Fibroblast of lung (primary cell): ENCODE data around the gene RHPN2. TPM values are rescaled to one million over a fixed set of nuclear protein-coding genes. Genes with fewer than 3 reads are reported as not detected.
"Not testable (repeated sequence)": the region's sequence is repeated elsewhere in the genome, so short reads cannot be mapped to it uniquely, and the experiment has no call there.

Experiments used
- DNase-seq, 2 donors: peaks; one replicate each; pipeline versions ENCODE4 v3.0.0 to v3.0.0-alpha.2; 2010; ENCODE audit warnings: low read depth in 2 of 2
- H2AFZ ChIP-seq: 2 replicates; pipeline ENCODE4 v1.5.1; 2012; ENCODE audit warnings: low read length, control low read depth, inconsistent platforms
- H3K27ac ChIP-seq: 2 replicates; pipeline ENCODE4 v1.5.1; 2011; ENCODE audit warnings: low read length, control low read depth; ENCODE audit not compliant: insufficient read depth
- H3K27me3 ChIP-seq: 2 replicates; pipeline ENCODE4 v1.5.1; 2011; ENCODE audit warnings: mild to moderate bottlenecking, low read length; ENCODE audit not compliant: control insufficient read depth, insufficient read depth
- H3K36me3 ChIP-seq: 2 replicates; pipeline ENCODE4 v1.5.1; 2011; ENCODE audit warnings: low read length; ENCODE audit not compliant: control insufficient read depth, insufficient read depth
- H3K4me1 ChIP-seq: 2 replicates; pipeline ENCODE4 v1.5.1; 2011; ENCODE audit warnings: low read length; ENCODE audit not compliant: control insufficient read depth, insufficient read depth; ENCODE audit errors: extremely low read depth
- H3K4me2 ChIP-seq: 2 replicates; pipeline ENCODE4 v1.5.1; 2011; ENCODE audit warnings: low read length, control low read depth; ENCODE audit not compliant: insufficient read depth; ENCODE audit errors: extremely low read depth
- H3K4me3 ChIP-seq, 4 experiments: fragments of 200-600 bp in 1 of 4; sonication (generic) in 1 of 4; replicated peaks in 1 of 4; 2 replicates each; pipeline ENCODE4 v1.5.1; 2011 to 2016; ENCODE audit warnings: low read length in 4 of 4, low read depth in 3 of 4, mild to moderate bottlenecking in 3 of 4, control low read depth in 2 of 4, inconsistent platforms in 1 of 4, mixed read lengths in 1 of 4; ENCODE audit not compliant: insufficient read depth in 1 of 4; ENCODE audit errors: control extremely low read depth in 1 of 4
- H3K79me2 ChIP-seq: 2 replicates; pipeline ENCODE4 v1.5.1; 2012; ENCODE audit warnings: mild to moderate bottlenecking, low read length, inconsistent platforms; ENCODE audit not compliant: control insufficient read depth, insufficient read depth
- H3K9ac ChIP-seq: 2 replicates; pipeline ENCODE4 v1.5.1; 2011; ENCODE audit warnings: mild to moderate bottlenecking, low read length, control low read depth; ENCODE audit not compliant: insufficient read depth
- H3K9me3 ChIP-seq: 2 replicates; pipeline ENCODE4 v1.5.1; 2012; ENCODE audit warnings: low read depth, low read length; ENCODE audit not compliant: control insufficient read depth, insufficient read depth
- H4K20me1 ChIP-seq: 2 replicates; pipeline ENCODE4 v1.5.1; 2011; ENCODE audit warnings: low read length; ENCODE audit not compliant: control insufficient read depth, insufficient read depth; ENCODE audit errors: extremely low read depth
- EZH2 ChIP-seq: IDR thresholded peaks from 2 replicates; pipeline ENCODE4 v1.5.1; 2012; ENCODE audit warnings: low read length, control low read depth, mild to moderate bottlenecking; ENCODE audit errors: missing control alignments
- polyA plus RNA-seq, 2 donors: library from polyadenylated mRNA; depleted of rRNA in 1 of 2; stranded (reverse) in 1 of 2; unstranded in 1 of 2; fragments of >200 nt; gene quantifications; 2 replicates each; pipeline ENCODE4 v1.2.1, GENCODE V29; 2011 to 2012; ENCODE audit warnings: missing spikeins in 1 of 2
- total RNA-seq: library from RNA; depleted of rRNA; stranded (reverse); fragments of >200 nt; gene quantifications from 2 replicates; pipeline ENCODE4 v1.2.1, GENCODE V29; 2014
- TF ChIP-seq, protein P1 (sequence below), 2 donors: IDR thresholded peaks in 1 of 2; conservative IDR thresholded peaks in 1 of 2; 1 replicate in 1 of 2; 2 replicates in 1 of 2; pipeline ENCODE4 v1.5.1; 2011 to 2012; ENCODE audit warnings: low read length in 2 of 2, control low read depth in 1 of 2, inconsistent platforms in 1 of 2, low read depth in 1 of 2, mild to moderate bottlenecking in 1 of 2

RHPN2 gene
- total and polyA plus RNA-seq, 2 donors (not counting 1 experiment from before 2014, with no cell fraction given): 3.3 to 3.8 TPM

DNA sequence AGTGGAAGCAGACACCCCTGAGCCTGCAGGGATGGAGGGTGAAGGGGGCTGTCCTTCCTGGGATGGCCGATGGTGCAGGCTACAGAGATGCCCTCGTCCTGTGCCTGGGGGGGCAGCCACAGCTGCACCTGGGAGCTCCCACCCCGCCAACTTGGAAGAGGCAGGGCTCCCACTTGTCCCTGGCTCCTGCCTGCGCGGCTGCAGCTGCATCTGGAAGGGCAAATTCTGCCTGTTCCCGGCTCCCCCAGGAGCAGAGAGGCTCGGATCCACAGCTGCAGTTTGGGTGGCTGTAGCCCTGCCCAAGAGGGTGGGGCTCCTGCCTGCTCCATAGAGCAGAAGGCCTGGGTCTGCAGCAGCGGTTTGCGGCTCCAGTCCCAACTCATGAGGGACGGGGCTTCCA, 95.1 kb downstream of the RHPN2 start:
- H3K4me2 ChIP-seq: no peak overlapping the region
- H4K20me1 ChIP-seq: no peaks in the 10 kb centered on the region
- peaks cover 5% of the 10 kb centered on the region for H3K36me3 ChIP-seq
- H3K4me1 ChIP-seq: no peaks in the 10 kb centered on the region
- TF ChIP-seq, protein P1, sequence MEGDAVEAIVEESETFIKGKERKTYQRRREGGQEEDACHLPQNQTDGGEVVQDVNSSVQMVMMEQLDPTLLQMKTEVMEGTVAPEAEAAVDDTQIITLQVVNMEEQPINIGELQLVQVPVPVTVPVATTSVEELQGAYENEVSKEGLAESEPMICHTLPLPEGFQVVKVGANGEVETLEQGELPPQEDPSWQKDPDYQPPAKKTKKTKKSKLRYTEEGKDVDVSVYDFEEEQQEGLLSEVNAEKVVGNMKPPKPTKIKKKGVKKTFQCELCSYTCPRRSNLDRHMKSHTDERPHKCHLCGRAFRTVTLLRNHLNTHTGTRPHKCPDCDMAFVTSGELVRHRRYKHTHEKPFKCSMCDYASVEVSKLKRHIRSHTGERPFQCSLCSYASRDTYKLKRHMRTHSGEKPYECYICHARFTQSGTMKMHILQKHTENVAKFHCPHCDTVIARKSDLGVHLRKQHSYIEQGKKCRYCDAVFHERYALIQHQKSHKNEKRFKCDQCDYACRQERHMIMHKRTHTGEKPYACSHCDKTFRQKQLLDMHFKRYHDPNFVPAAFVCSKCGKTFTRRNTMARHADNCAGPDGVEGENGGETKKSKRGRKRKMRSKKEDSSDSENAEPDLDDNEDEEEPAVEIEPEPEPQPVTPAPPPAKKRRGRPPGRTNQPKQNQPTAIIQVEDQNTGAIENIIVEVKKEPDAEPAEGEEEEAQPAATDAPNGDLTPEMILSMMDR (conservative IDR thresholded peaks at IDR 0.05 in 1 of 2, IDR thresholded peaks at IDR 0.05 in 1 of 2; ENCODE audit: low read depth in 1 of 2, low read length in 2 of 2): no peak
- no peak for TF ChIP-seq EZH2
- H3K79me2 ChIP-seq: peaks cover 31% of the 10 kb centered on the region
- no peak overlapping the region for H3K4me3 ChIP-seq
- DNase-seq: no peak
- no peak overlapping the region for H3K27ac ChIP-seq
- H3K9me3 ChIP-seq: no peaks in the 10 kb centered on the region
- H2AFZ ChIP-seq: no peak overlapping the region
- no peak overlapping the region for H3K9ac ChIP-seq
- H3K27me3 ChIP-seq: no peaks in the 10 kb centered on the region

DNA sequence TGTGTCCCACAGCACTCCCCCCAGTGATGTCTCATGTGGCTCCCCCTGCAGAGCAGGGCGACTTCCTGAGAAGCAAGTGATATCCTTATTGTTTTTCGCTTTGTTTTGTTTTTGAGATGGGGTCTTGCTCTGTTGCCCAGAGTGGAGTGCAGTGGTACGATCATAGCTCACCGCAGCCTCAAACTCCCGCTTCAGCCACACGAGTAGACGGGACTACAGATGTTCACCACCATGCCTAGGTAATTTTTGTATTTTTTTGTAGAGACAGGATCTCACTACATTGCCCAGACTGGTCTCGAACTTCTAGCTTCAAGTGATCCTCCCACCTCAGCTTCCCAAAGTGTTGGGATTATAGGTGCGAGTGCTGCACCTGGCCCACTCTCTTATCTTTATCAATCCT, 97.9 kb downstream of the RHPN2 start:
- no peak overlapping the region for H3K27ac ChIP-seq
- no peaks in the 10 kb centered on the region for H3K9me3 ChIP-seq
- no peak overlapping the region for H3K4me2 ChIP-seq
- H3K4me3 ChIP-seq: no peak overlapping the region
- TF ChIP-seq EZH2: no peak
- TF ChIP-seq, protein P1 (conservative IDR thresholded peaks at IDR 0.05 in 1 of 2, IDR thresholded peaks at IDR 0.05 in 1 of 2; ENCODE audit: low read depth in 1 of 2, low read length in 2 of 2): no peak
- peaks cover 5% of the 10 kb centered on the region for H3K36me3 ChIP-seq
- peaks cover 30% of the 10 kb centered on the region for H3K79me2 ChIP-seq
- DNase-seq: no peak
- no peaks in the 10 kb centered on the region for H3K27me3 ChIP-seq
- no peaks in the 10 kb centered on the region for H3K4me1 ChIP-seq
- no peaks in the 10 kb centered on the region for H4K20me1 ChIP-seq
- no peak overlapping the region for H3K9ac ChIP-seq
- H2AFZ ChIP-seq: no peak overlapping the region

DNA sequence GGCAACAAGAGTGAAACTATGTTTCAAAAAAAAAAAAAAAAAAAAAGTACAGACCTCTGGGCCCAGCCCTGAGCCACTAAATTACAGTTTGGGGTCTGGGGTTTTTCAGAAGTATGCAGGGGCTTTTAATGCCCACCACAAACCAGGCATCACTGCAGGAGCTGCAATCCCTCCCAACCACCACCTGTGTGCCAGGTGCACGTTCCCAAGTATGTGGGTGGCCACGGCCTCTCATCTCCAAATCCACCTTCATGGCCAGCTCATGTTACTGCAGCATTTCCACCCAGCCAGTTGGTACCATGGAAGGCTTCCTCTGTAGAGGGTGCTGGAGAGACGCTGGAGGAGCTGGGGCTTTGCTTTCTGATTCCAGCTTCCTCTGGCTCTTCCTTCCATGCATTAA, 119.4 kb downstream of the RHPN2 start:
- no peak overlapping the region for H2AFZ ChIP-seq
- DNase-seq: no peak

DNA sequence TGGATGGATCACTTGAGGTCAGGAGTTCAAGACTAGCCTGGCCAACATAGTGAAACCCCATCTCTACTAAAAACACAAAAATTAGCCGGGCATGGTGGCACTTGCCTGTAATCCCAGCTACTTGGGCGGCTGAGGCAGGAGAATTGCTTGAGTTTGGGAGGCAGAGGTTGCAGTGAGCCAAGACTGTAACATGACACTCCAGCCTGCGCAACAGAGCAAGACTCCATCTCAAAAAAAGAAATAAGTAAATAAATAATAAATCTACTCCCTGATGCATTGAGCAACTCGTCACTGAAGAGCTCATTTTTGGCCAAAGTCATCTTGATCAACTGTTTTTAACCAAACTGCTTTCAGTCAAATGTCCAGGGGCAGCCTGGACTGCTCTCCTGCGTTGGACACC, 123.4 kb downstream of the RHPN2 start:
- H3K9ac ChIP-seq, H3K27ac ChIP-seq, H3K27me3 ChIP-seq, H3K79me2 ChIP-seq, H3K4me1 ChIP-seq, H3K4me3 ChIP-seq, H3K36me3 ChIP-seq, H3K9me3 ChIP-seq, H4K20me1 ChIP-seq, H2AFZ ChIP-seq, H3K4me2 ChIP-seq: not testable (repeated sequence)
- peak in 1 of 2 donors; percentile 66 for DNase-seq

More for the DNA sequence above, 119.4 kb downstream of the RHPN2 start:
- H3K79me2 ChIP-seq: no peaks in the 10 kb centered on the region
- H3K9me3 ChIP-seq: no peaks in the 10 kb centered on the region
- no peak overlapping the region for H3K27ac ChIP-seq
- no peak overlapping the region for H3K4me3 ChIP-seq
- no peak overlapping the region for H3K9ac ChIP-seq
- H3K4me2 ChIP-seq: no peak overlapping the region
- TF ChIP-seq, protein P1 (conservative IDR thresholded peaks at IDR 0.05 in 1 of 2, IDR thresholded peaks at IDR 0.05 in 1 of 2; ENCODE audit: low read depth in 1 of 2, low read length in 2 of 2): no peak
- no peak for TF ChIP-seq EZH2
- no peaks in the 10 kb centered on the region for H3K27me3 ChIP-seq
- H4K20me1 ChIP-seq: no peaks in the 10 kb centered on the region
- H3K4me1 ChIP-seq: no peaks in the 10 kb centered on the region
- peaks cover 6% of the 10 kb centered on the region for H3K36me3 ChIP-seq
